ENCODE measurements around the gene LEP.

LEP gene

DNA sequence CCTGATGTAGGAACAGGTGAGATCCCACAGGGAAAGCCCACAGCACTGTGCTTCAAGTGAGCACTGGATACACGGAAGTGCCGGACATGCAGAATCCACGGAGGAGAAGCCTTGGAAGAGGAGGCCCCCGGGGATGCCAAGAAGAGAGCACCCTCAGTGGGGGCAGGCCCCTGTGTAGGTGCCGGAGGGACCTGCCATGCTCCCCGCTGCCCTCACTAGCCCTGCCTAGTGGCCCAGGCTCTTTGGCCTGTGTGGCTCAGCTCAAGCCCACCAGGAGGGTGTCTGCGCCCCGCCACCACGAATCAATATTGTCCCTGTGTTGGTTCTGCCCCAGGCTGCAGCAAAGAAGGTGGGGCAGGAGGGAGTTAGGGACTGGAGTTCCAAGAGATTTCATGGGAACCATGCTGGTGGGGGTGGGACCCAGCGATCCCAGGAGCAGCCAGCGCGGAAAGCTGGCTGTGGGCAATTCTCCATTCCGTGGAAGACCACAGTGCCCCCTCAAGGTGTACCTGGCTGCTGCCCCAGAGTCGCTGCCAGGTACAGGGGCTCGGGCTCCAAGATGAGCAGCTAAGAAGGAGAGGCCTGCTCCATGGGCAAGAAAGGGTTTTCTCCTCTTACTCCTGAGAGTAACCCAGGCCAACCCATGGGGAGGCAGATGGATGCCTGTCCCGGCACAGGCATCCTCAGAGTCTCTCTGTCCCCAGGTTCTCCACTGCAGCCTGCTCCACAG, 34.9 kb upstream of the LEP start:
- Histone ChIP-seq H3K27me3 (ENCODE audit: insufficient read depth, low read length, poor library complexity) (no peaks in the 10 kb centered on the region), H3K9ac (ENCODE audit: low read depth, low read length) (no peak overlapping the region), H3K9me3 (ENCODE audit: insufficient read depth, low read length, severe bottlenecking) (no peaks in the 10 kb centered on the region), H2AFZ (ENCODE audit: low read depth, low read length) (no peak overlapping the region), H3K4me2 (ENCODE audit: insufficient read depth, low read length) (no peak overlapping the region), H3K4me1 (ENCODE audit: insufficient read depth, low read length) (no peaks in the 10 kb centered on the region), H3K36me3 (ENCODE audit: insufficient read depth, low read length) (no peaks in the 10 kb centered on the region), H3K79me2 (ENCODE audit: insufficient read depth, low read length) (no peaks in the 10 kb centered on the region), H3K4me3 (ENCODE audit: low read depth in 1 of 2, low read length in 2 of 2) (no peak overlapping the region), H3K27ac (ENCODE audit: low read length) (no peak overlapping the region), H4K20me1 (ENCODE audit: insufficient read depth, low read length) (no peaks in the 10 kb centered on the region)
- no peak for TF ChIP-seq EZH2 (IDR thresholded peaks at IDR 0.05; ENCODE audit: borderline replicate concordance, low read depth, low read length, severe bottlenecking)
- no peak for DNase-seq
- ATAC-seq (ENCODE audit: insufficient read depth, low read depth) = no peak

GRCh38 chr7:128206747-128207500, 34.2 kb upstream of the LEP start:
- Histone ChIP-seq H3K4me3 (ENCODE audit: low read depth in 1 of 2, low read length in 2 of 2) (no peak overlapping the region), H3K27me3 (ENCODE audit: insufficient read depth, low read length, poor library complexity) (no peaks in the 10 kb centered on the region), H4K20me1 (ENCODE audit: insufficient read depth, low read length) (no peaks in the 10 kb centered on the region), H3K4me1 (ENCODE audit: insufficient read depth, low read length) (no peaks in the 10 kb centered on the region), H3K27ac (ENCODE audit: low read length) (no peak overlapping the region), H2AFZ (ENCODE audit: low read depth, low read length) (no peak overlapping the region), H3K9me3 (ENCODE audit: insufficient read depth, low read length, severe bottlenecking) (no peaks in the 10 kb centered on the region), H3K36me3 (ENCODE audit: insufficient read depth, low read length) (no peaks in the 10 kb centered on the region), H3K4me2 (ENCODE audit: insufficient read depth, low read length) (no peak overlapping the region), H3K79me2 (ENCODE audit: insufficient read depth, low read length) (no peaks in the 10 kb centered on the region), H3K9ac (ENCODE audit: low read depth, low read length) (no peak overlapping the region)
- DNase-seq (no peak), ATAC-seq (ENCODE audit: insufficient read depth, low read depth) (no peak)
- TF ChIP-seq EZH2 (IDR thresholded peaks at IDR 0.05; ENCODE audit: borderline replicate concordance, low read depth, low read length, severe bottlenecking) (no peak), CTCF (IDR thresholded peaks at IDR 0.05; ENCODE audit: borderline replicate concordance, extremely low read depth, low read length, poor library complexity, severe bottlenecking) (no peak)

GRCh38 chr7:128207609-128208008, 33.5 kb upstream of the LEP start:
- no peak overlapping the region for H3K27ac ChIP-seq (ENCODE audit: low read length)
- DNase-seq (no peak), ATAC-seq (ENCODE audit: insufficient read depth, low read depth) (no peak)
- H3K79me2 ChIP-seq (ENCODE audit: insufficient read depth, low read length) = no peaks in the 10 kb centered on the region
- no peak overlapping the region for H3K9ac ChIP-seq (ENCODE audit: low read depth, low read length)
- no peaks in the 10 kb centered on the region for H3K4me1 ChIP-seq (ENCODE audit: insufficient read depth, low read length)
- H3K27me3 ChIP-seq (ENCODE audit: insufficient read depth, low read length, poor library complexity) = no peaks in the 10 kb centered on the region
- H2AFZ ChIP-seq (ENCODE audit: low read depth, low read length) = no peak overlapping the region
- no peak overlapping the region for H3K4me3 ChIP-seq (ENCODE audit: low read depth in 1 of 2, low read length in 2 of 2)
- H3K36me3 ChIP-seq (ENCODE audit: insufficient read depth, low read length) = no peaks in the 10 kb centered on the region
- no peak for TF ChIP-seq CTCF (IDR thresholded peaks at IDR 0.05; ENCODE audit: borderline replicate concordance, extremely low read depth, low read length, poor library complexity, severe bottlenecking)
- H3K9me3 ChIP-seq (ENCODE audit: insufficient read depth, low read length, severe bottlenecking) = no peaks in the 10 kb centered on the region
- no peak overlapping the region for H3K4me2 ChIP-seq (ENCODE audit: insufficient read depth, low read length)
- no peaks in the 10 kb centered on the region for H4K20me1 ChIP-seq (ENCODE audit: insufficient read depth, low read length)

Measured in DND-41 (cell line).